Esophagus mucosa (tissue), 1 donor: ENCODE measurements around the gene PLA2G5. TPM values are rescaled to one million over a fixed set of nuclear protein-coding genes. Genes with fewer than 3 reads are reported as not detected.

Experiments used
- ATAC-seq: fragments of 200-7000 bp; cut with Tn5 transposase; one replicate; pipeline ENCODE4 v1.9.1; 2020
- total RNA-seq: library from RNA; stranded (reverse); gene quantifications from one replicate; pipeline ENCODE4 v1.2.4, GENCODE V29; 2023
- donor health status: DM: yes; HTN: yes; CAD: no.

Gene PLA2G5
- total RNA-seq, 1 donor from 2014 or later = 0.52 TPM

DNA sequence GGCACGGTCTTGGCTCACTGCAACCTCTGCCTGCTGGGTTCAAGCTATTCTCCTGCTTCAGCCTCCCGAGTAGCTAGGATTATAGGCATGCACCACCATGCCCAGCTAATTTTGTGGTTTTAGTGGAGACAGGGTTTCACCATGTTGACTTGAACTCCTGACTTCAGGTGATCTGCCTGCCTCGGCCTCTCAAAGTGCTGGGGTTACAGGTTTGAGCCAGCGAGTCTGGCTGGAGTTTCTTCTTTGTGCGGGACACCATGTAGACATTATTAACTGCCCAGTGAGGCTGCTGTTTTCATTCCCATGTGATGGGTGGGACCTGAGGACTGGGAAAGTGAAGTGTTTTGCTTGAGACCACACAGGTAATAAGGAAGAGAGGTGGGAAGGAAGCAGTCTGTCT is 23.3 kb downstream of the PLA2G5 start:
- no peak for ATAC-seq

- no peak for ATAC-seq
Measured at GRCh38 chr1:20093940-20094391, 24.0 kb downstream of the PLA2G5 start.

- ATAC-seq = no peak
Measured at GRCh38 chr1:20095564-20096434, 25.8 kb downstream of the PLA2G5 start.

DNA sequence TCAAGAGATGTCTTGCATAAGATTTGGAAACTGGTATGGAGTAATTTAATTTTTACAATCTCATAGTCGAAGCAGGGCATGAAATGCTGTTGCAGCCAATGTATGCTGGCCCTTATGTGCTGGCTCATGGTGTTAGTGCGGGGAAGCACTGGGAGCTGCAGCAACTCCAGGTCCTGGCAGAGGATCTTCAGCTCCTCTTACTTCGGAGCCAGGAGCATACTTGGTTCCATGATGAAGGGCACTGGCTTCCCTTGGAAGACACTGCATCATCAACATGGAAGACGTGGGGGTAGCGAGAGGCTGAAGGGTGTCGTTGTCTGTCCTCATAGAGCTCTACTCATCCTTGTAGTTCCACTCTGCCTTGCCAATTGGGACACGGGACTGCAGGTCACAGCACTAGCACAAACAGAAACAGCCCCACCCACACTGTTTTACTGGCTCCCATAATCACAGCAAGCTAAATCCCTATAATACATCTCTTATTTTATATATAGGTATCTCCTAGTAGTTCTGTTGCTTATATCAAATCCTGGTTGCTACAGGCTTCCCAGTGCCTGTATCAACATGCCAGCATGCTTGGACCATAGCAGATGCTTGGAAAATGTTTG is 26.9 kb downstream of the PLA2G5 start:
- ATAC-seq = no peak

GRCh38 chr1:20099533-20099932 is 29.5 kb downstream of the PLA2G5 start:
- no peak for ATAC-seq

- peak; percentile 73 for ATAC-seq
Measured at GRCh38 chr1:20100632-20101355, 30.8 kb downstream of the PLA2G5 start.

- peak; percentile 55 for ATAC-seq
Measured at GRCh38 chr1:20102875-20103274, 32.9 kb downstream of the PLA2G5 start.

GRCh38 chr1:20105856-20106255 is 35.9 kb downstream of the PLA2G5 start:
- ATAC-seq = no peak

DNA sequence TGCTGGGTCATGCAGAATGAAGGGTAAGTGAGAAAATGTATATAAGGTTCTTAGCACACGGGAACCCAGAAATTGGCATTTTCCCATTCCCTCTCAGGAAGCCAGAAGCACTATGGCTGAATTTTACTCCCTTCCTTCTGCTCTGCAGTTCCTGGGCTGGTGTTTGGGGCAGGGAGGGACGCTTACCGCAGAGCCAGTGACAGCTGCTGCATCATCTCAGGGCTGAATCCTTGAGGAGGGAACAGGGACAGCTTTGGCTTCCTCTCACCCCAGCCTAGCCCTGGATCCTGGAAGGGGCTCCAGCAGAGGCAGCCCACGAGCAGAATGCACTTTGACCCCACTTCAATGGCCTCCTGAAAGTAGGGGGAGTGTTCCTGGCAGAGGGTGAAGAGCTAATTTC is 37.4 kb downstream of the PLA2G5 start:
- ATAC-seq = no peak

- no peak for ATAC-seq
Measured at GRCh38 chr1:20107796-20108195, 37.8 kb downstream of the PLA2G5 start.

- no peak for ATAC-seq
Measured at GRCh38 chr1:20108366-20109123, 38.6 kb downstream of the PLA2G5 start.

DNA sequence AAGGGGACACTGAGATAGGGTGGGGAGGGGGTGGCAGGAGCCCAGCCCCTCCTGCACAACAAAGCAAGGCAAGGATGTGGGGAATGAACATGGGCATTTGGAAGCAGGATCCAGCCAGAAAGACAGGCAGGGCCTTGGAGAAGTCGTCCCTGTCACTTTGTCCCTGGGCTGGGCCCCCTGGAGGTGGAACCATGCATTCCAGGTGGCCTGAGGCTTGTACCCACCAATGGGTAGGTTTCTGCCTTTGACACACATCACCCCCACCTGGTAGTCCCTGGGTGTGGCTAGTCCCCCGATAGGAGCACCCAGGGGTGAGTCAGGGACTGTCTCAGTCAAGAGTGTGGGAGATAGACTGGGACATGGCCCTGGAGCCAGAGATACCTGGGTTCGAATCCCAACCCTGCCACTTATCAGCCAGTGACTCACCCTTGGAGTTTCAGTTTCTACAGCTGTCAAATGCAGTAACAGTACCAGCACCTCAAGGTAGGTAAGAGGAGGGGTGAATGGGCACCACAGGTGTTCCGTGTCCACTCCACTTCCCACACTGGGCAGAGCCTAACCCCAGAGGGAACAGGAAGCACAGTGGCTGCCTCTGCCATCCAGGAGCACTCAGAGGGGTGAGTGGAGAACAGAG is 39.3 kb downstream of the PLA2G5 start:
- peak; percentile 25 for ATAC-seq

DNA sequence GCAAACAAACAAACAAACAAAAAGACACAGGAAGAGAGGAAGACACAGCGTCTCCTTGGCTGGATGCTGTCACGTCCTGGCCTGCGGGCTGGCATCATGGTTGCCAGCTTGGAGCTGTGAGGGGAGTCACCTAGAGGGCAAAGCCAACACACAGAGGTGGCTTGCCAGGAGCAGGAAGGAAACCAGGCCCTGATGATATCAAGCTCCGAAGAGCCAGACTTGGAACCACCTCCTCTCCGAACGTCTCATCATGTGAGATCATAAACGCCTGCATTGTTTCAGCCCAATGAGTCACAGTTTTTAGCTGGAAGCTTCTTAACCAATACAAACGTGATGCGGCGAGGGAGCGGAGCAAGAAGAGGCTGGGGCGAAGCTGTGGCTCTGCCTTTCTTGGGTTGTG is 40.7 kb downstream of the PLA2G5 start:
- ATAC-seq = peak; percentile 91

GRCh38 chr1:20111452-20111851 is 41.5 kb downstream of the PLA2G5 start:
- ATAC-seq = no peak

DNA sequence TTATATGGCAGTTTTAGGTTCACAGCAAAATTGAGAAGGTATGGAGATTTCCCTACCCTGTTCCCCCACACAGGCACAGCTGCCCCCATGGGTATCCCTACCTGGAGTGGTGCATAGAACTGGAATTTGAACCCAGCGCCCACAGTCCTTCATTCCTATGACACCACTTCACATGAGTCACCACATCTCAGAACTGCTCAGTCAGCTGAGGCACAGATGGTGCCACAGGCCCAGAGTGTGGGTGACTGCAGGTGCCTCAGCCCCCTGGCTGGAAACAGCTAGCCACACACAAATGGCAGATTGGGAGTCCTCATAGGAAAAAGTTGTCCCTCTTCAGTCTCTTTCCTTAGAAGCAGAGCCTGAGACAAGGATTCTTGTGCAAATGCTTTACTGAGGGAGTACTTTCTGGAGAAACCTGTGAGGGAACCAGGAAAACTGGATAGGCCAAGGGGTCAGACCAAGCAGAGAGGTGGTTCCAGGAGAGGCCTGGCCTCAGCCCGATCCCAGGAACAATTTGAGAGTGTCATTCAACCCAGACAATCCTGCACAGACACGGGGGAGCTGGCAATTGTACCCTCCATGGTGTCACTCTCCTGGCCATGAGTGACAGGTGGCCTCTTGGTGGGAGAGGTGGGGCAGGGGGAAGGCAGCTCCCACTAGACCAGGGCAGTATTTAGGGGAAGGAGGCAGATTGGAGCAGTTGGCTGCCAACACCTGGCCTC is 42.4 kb downstream of the PLA2G5 start:
- ATAC-seq = peak; percentile 36

GRCh38 chr1:20114021-20114648 is 44.1 kb downstream of the PLA2G5 start:
- ATAC-seq = no peak

GRCh38 chr1:20115479-20115878 is 45.5 kb downstream of the PLA2G5 start:
- no peak for ATAC-seq

GRCh38 chr1:20115916-20116315 is 45.9 kb downstream of the PLA2G5 start:
- no peak for ATAC-seq

DNA sequence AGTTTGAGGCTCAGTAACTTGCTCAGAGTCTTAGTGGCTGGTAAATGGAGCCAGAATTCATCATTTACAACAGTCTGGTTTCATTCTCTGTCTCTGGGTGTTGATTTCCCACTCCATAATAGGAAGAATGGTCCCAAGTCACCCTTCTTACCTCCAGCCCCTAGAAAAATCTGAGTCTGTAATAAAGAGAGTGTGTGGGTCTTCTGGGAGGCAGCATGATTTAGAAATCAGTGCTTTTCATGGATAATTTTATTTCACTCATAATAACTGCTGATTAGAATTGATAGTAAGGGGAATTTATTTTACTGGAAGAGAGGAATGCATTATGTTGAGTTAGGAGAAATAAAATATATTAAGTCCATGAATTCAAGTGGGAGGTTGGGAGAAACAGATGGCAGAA is 47.2 kb downstream of the PLA2G5 start:
- ATAC-seq = no peak

- ATAC-seq = peak; percentile 25
Measured at GRCh38 chr1:20119347-20119746, 49.4 kb downstream of the PLA2G5 start, which contains the start of gene PLA2G2D. PLA2G2D (minus strand) TSS chr1:20119536; CDS start chr1:20119498, 38 bp downstream.

GRCh38 chr1:20120796-20121195 is 50.8 kb downstream of the PLA2G5 start:
- ATAC-seq = no peak
